BJ (cell line): ENCODE measurements around the gene GAB2. TPM values are rescaled to one million over a fixed set of nuclear protein-coding genes. Genes with fewer than 3 reads are reported as not detected.
"Not testable (repeated sequence)": the region's sequence is repeated elsewhere in the genome, so short reads cannot be mapped to it uniquely, and the experiment has no call there.

Source experiments
- CTCF ChIA-PET: fragments of 350-600 bp; formaldehyde crosslinking; extraction: SDS; loops from one replicate; lab custom pipeline; 2021; ENCODE audit warnings: antibody characterized with exemption, inconsistent platforms; lab: Yijun Ruan, JAX
- POLR2A ChIA-PET: fragments of 300-600 bp; sonication (Branson Sonifier 250); formaldehyde crosslinking; extraction: SDS; loops from one replicate; lab custom pipeline; 2021; ENCODE audit warnings: antibody characterized with exemption; lab: Charles Lee
- DNase-seq: peaks from one replicate; pipeline ENCODE4 v3.0.0-alpha.2; 2011; ENCODE audit warnings: low read depth
- H3K27me3 ChIP-seq: 2 replicates; pipeline ENCODE4 v1.6.0; 2011; ENCODE audit warnings: low read length; ENCODE audit not compliant: control insufficient read depth, insufficient read depth
- H3K36me3 ChIP-seq: 2 replicates; pipeline ENCODE4 v1.5.1; 2011; ENCODE audit warnings: low read length; ENCODE audit not compliant: control insufficient read depth, insufficient read depth
- H3K4me3 ChIP-seq: 2 replicates; pipeline ENCODE4 v1.5.1; 2011; ENCODE audit warnings: low read depth, mild to moderate bottlenecking, control low read depth, low read length
- CTCF ChIP-seq: IDR thresholded peaks from 2 replicates; pipeline ENCODE4 v1.5.1; 2011; ENCODE audit warnings: low read depth, mild to moderate bottlenecking, control low read depth, inconsistent platforms, low read length, moderate library complexity; ENCODE audit not compliant: insufficient read depth
- polyA plus RNA-seq: library from polyadenylated mRNA; depleted of rRNA; stranded (reverse); fragments of >200 nt; gene quantifications from 2 replicates; pipeline ENCODE4 v1.2.3, GENCODE V29; 2011

GAB2 gene
- polyA plus RNA-seq, 1 experiment, result 12.2 TPM

GRCh38 chr11:78281511-78281910, 136.1 kb downstream of the GAB2 start:
- no peak overlapping the region for H3K4me3 ChIP-seq
- POLR2A ChIA-PET, result no interaction called here
- no peaks in the 10 kb centered on the region for H3K27me3 ChIP-seq
- no peak for TF ChIP-seq CTCF
- CTCF ChIA-PET, result no interaction called here
- no peaks in the 10 kb centered on the region; the same call in 1 of the 2 replicates for H3K36me3 ChIP-seq
- DNase-seq, result no peak

GRCh38 chr11:78277314-78277994, 140.2 kb downstream of the GAB2 start:
- DNase-seq, result no peak
- ChIA-PET CTCF (interaction anchor here (0.6 kb wide), 1 partner anchor 1303 kb away, joined by 5 read pairs; no protein-coding TSS in a partner anchor), POLR2A (no interaction called here)
- no peak for TF ChIP-seq CTCF
- H3K36me3 ChIP-seq, result no peaks in the 10 kb centered on the region; the same call in 1 of the 2 replicates
- H3K27me3 ChIP-seq, result no peaks in the 10 kb centered on the region
- H3K4me3 ChIP-seq, result no peak overlapping the region

- no peak for DNase-seq
- ChIA-PET POLR2A (no interaction called here), CTCF (interaction anchor here (0.9 kb wide), 1 partner anchor 19 kb away, joined by 3 read pairs; no protein-coding TSS in a partner anchor)
These were observed 141.3 kb downstream of the GAB2 start for GRCh38 chr11:78276311-78276710.

GRCh38 chr11:78274739-78275138, 142.9 kb downstream of the GAB2 start:
- Histone ChIP-seq H3K27me3 (no peaks in the 10 kb centered on the region), H3K36me3 (no peaks in the 10 kb centered on the region), H3K4me3 (no peak overlapping the region)
- no peak for TF ChIP-seq CTCF
- POLR2A ChIA-PET, result no interaction called here
- CTCF ChIA-PET, result no interaction called here
- no peak for DNase-seq

More at GRCh38 chr11:78276311-78276710, 141.3 kb downstream of the GAB2 start:
- Histone ChIP-seq H3K4me3 (no peak overlapping the region), H3K27me3 (no peaks in the 10 kb centered on the region), H3K36me3 (no peaks in the 10 kb centered on the region; the same call in 1 of the 2 replicates)
- TF ChIP-seq CTCF, result no peak

- CTCF ChIA-PET, result interaction anchor here (1.2 kb wide), 1 partner anchor 18 kb away, joined by 3 read pairs; no protein-coding TSS in a partner anchor
- H3K4me3 ChIP-seq, POLR2A ChIA-PET, DNase-seq, H3K27me3 ChIP-seq, H3K36me3 ChIP-seq: not testable (repeated sequence)
These were observed 144.9 kb downstream of the GAB2 start for GRCh38 chr11:78272625-78273269.

- H3K4me3 ChIP-seq, POLR2A ChIA-PET, H3K27me3 ChIP-seq, CTCF ChIA-PET, DNase-seq, H3K36me3 ChIP-seq: not testable (repeated sequence)
These were observed 145.8 kb downstream of the GAB2 start for GRCh38 chr11:78271801-78272200.
